Caco-2 (cell line): ENCODE results near the gene CADPS2. TPM values are rescaled to one million over a fixed set of nuclear protein-coding genes. Genes with fewer than 3 reads are reported as not detected.

ENCODE experiments used
- BruUV-seq: library from RNA; stranded (reverse); fragments of 400-500 nt; replicated peaks from 2 replicates; lab custom pipeline; 2021; lab: Mats Ljungman, UMichigan
- CTCF ChIA-PET: fragments of 300-600 bp; sonication (Branson Sonifier 250); formaldehyde crosslinking; loops from one replicate; lab custom pipeline; 2022; ENCODE audit warnings: antibody characterized with exemption; lab: Charles Lee
- POLR2A ChIA-PET: fragments of 300-600 bp; sonication (Branson Sonifier 250); formaldehyde crosslinking; loops from one replicate; lab custom pipeline; 2022; ENCODE audit warnings: antibody characterized with exemption; lab: Charles Lee
- DNase-seq, 2 experiments: peaks; one replicate each; pipeline versions ENCODE4 v3.0.0 to v3.0.0-alpha.2; 2020 to 2022
- H3K27me3 ChIP-seq: replicated peaks from 2 replicates; pipeline ENCODE4 v1.6.0; 2011; ENCODE audit warnings: low read length; ENCODE audit not compliant: control insufficient read depth, insufficient read depth
- H3K36me3 ChIP-seq: 2 replicates; pipeline ENCODE4 v1.5.1; 2011; ENCODE audit warnings: low read length; ENCODE audit not compliant: control insufficient read depth, insufficient read depth
- H3K4me1 ChIP-seq: fragments of 250-450 bp; sonication (Bioruptor Pico); 2 replicates; pipeline ENCODE4 v1.5.1; 2020; ENCODE audit warnings: mild to moderate bottlenecking
- H3K4me3 ChIP-seq: 2 replicates; pipeline ENCODE4 v1.5.1; 2011; ENCODE audit warnings: low read depth, mild to moderate bottlenecking, control low read depth, low read length
- H3K9me3 ChIP-seq: fragments of 250-450 bp; sonication (Bioruptor Pico); 2 replicates; pipeline ENCODE4 v1.5.1; 2020; ENCODE audit warnings: mild to moderate bottlenecking, moderate library complexity
- H3K27ac Mint-ChIP-seq: one replicate; pipeline ENCODE4 v1.8.0; 2022; ENCODE audit warnings: mixed read lengths; ENCODE audit not compliant: unreplicated experiment
- H3K27me3 Mint-ChIP-seq: one replicate; pipeline ENCODE4 v1.8.0; 2022; ENCODE audit warnings: mixed read lengths; ENCODE audit not compliant: insufficient read depth, unreplicated experiment
- H3K36me3 Mint-ChIP-seq: one replicate; pipeline ENCODE4 v1.8.0; 2022; ENCODE audit warnings: mild to moderate bottlenecking, mixed read lengths; ENCODE audit not compliant: insufficient read depth, unreplicated experiment
- H3K4me1 Mint-ChIP-seq: one replicate; pipeline ENCODE4 v1.8.0; 2022; ENCODE audit warnings: low read depth, mixed read lengths; ENCODE audit not compliant: unreplicated experiment
- H3K4me3 Mint-ChIP-seq: one replicate; pipeline ENCODE4 v1.8.0; 2022; ENCODE audit warnings: mild to moderate bottlenecking, moderate library complexity, mixed read lengths; ENCODE audit not compliant: unreplicated experiment
- H3K9me3 Mint-ChIP-seq: one replicate; pipeline ENCODE4 v1.8.0; 2022; ENCODE audit warnings: mixed read lengths; ENCODE audit not compliant: unreplicated experiment
- intact Hi-C: fragments of 100-400 bp; cut with micrococcal nuclease; formaldehyde crosslinking; loops from one replicate; pipeline ENCODE4 v1.10.0; 2022; ENCODE audit not compliant: unreplicated experiment
- total RNA-seq: library from RNA; stranded (reverse); gene quantifications from 2 replicates; pipeline ENCODE4 v1.2.3, GENCODE V29; 2022
- TF ChIP-seq, protein P1 (sequence below), 2 experiments: fragments of 200-600 bp in 1 of 2; IDR thresholded peaks; 1 replicate in 1 of 2; 2 replicates in 1 of 2; pipeline versions ENCODE4 v1.5.1 to v1.8.0; 2011 to 2022; ENCODE audit warnings: antibody characterized with exemption in 1 of 2, control low read depth in 1 of 2, inconsistent platforms in 1 of 2, low read depth in 1 of 2, low read length in 1 of 2, mild to moderate bottlenecking in 1 of 2, moderate library complexity in 1 of 2; ENCODE audit not compliant: insufficient read depth in 1 of 2, severe bottlenecking in 1 of 2, unreplicated experiment in 1 of 2

CADPS2 gene
- total RNA-seq, 1 experiment from 2014 or later = 2.7 TPM

DNA sequence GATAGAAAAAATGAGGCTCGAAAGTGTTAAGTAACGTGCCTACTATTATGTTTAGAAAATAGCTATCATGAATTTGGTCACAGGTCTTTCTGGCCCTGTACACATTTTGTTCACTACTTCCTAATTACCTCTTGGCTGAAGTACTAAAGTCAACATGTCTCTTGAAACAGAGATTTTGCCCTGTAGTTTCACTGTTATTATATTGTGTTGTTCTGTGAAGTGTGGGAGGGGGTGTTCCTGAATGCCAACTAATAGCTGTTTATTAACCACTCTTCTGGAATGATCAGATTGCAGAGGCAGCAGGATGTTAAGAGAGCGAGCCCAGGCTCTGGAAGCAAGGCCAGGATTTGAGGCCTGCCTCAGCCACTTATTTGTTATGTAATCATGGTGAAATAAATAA, 259.5 kb downstream of the CADPS2 start:
- H3K27me3 Mint-ChIP-seq = no peaks in the 10 kb centered on the region
- CTCF ChIA-PET = no interaction called here
- H3K9me3 ChIP-seq = no peaks in the 10 kb centered on the region; the same call in 1 of the 2 replicates
- intact Hi-C loops = no loop called here
- no peaks in the 10 kb centered on the region for H3K36me3 ChIP-seq
- H3K4me1 Mint-ChIP-seq = peaks cover 25% of the 10 kb centered on the region
- TF ChIP-seq, protein P1, sequence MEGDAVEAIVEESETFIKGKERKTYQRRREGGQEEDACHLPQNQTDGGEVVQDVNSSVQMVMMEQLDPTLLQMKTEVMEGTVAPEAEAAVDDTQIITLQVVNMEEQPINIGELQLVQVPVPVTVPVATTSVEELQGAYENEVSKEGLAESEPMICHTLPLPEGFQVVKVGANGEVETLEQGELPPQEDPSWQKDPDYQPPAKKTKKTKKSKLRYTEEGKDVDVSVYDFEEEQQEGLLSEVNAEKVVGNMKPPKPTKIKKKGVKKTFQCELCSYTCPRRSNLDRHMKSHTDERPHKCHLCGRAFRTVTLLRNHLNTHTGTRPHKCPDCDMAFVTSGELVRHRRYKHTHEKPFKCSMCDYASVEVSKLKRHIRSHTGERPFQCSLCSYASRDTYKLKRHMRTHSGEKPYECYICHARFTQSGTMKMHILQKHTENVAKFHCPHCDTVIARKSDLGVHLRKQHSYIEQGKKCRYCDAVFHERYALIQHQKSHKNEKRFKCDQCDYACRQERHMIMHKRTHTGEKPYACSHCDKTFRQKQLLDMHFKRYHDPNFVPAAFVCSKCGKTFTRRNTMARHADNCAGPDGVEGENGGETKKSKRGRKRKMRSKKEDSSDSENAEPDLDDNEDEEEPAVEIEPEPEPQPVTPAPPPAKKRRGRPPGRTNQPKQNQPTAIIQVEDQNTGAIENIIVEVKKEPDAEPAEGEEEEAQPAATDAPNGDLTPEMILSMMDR (IDR thresholded peaks at IDR 0.05; ENCODE audit: insufficient read depth in 1 of 2, low read depth in 1 of 2, low read length in 1 of 2, severe bottlenecking in 1 of 2, unreplicated experiment in 1 of 2) = no peak
- no peak overlapping the region for H3K27ac Mint-ChIP-seq
- no TSS peak for BruUV-seq
- H3K4me3 ChIP-seq = no peak overlapping the region
- no peaks in the 10 kb centered on the region for H3K27me3 ChIP-seq
- no peak overlapping the region for H3K4me3 Mint-ChIP-seq
- H3K4me1 ChIP-seq = peaks cover 8% of the 10 kb centered on the region
- H3K9me3 Mint-ChIP-seq = peaks cover 8% of the 10 kb centered on the region
- no peak for DNase-seq
- POLR2A ChIA-PET = no interaction called here
- H3K36me3 Mint-ChIP-seq = no peaks in the 10 kb centered on the region

DNA sequence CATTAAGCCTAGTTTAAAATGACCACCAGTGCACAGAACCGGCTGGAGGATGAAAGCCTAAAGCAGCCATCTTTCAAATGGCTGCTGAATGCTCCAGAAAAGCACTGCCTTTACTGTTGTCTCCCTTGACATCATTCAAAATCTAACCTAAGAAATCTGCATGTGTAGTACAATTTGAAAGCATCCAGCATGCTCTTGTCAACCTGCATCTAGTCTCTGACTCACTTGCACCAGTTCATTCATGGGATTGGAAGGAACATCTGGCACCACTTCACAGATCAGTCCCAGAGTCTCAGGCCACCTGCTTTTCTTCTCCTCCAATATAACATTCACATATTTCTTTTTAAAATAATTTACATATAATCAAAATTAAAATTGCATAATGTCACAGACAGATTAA, 263.6 kb downstream of the CADPS2 start:
- Histone ChIP-seq H3K4me3 (no peak overlapping the region), H3K36me3 (no peaks in the 10 kb centered on the region), H3K4me1 (peaks cover 3% of the 10 kb centered on the region; the same call in 1 of the 2 replicates), H3K9me3 (no peaks in the 10 kb centered on the region), H3K27me3 (no peaks in the 10 kb centered on the region)
- TF ChIP-seq, protein P1 (IDR thresholded peaks at IDR 0.05; ENCODE audit: insufficient read depth in 1 of 2, low read depth in 1 of 2, low read length in 1 of 2, severe bottlenecking in 1 of 2, unreplicated experiment in 1 of 2) = no peak
- Mint-ChIP-seq H3K36me3 (no peaks in the 10 kb centered on the region), H3K27ac (no peak overlapping the region), H3K4me3 (no peak overlapping the region), H3K4me1 (no peaks in the 10 kb centered on the region), H3K27me3 (no peaks in the 10 kb centered on the region), H3K9me3 (no peaks in the 10 kb centered on the region)
- intact Hi-C loops = no loop called here
- BruUV-seq = no TSS peak
- ChIA-PET POLR2A (no interaction called here), CTCF (no interaction called here)
- no peak for DNase-seq

DNA sequence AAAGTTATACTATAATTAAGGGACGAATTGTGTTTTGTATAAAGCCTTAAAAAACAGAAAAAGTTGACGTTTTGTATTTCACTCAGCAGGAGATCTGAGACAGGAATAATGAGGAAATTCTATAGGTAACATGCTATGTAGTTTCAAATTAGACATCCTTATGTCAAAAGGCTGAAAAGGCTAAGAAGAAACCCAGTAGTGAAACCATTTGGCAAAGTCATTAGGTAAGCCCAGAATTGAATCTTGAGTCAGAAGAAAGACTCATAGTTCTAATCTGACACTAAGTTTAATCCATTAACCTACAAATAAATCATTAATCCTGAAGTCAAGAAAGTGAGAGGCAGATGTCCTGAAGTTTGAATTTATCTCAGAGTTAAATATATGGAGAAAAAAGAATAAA, 266.6 kb downstream of the CADPS2 start:
- peaks cover 3% of the 10 kb centered on the region; the same call in 1 of the 2 replicates for H3K4me1 ChIP-seq
- H3K36me3 ChIP-seq = no peaks in the 10 kb centered on the region
- no peak overlapping the region for H3K27ac Mint-ChIP-seq
- no peaks in the 10 kb centered on the region for H3K9me3 Mint-ChIP-seq
- H3K27me3 ChIP-seq = no peaks in the 10 kb centered on the region
- intact Hi-C loops = no loop called here
- no peak overlapping the region for H3K4me3 ChIP-seq
- H3K36me3 Mint-ChIP-seq = no peaks in the 10 kb centered on the region
- ChIA-PET POLR2A (no interaction called here), CTCF (no interaction called here)
- DNase-seq = no peak
- H3K4me3 Mint-ChIP-seq = no peak overlapping the region
- H3K4me1 Mint-ChIP-seq = no peaks in the 10 kb centered on the region
- TF ChIP-seq, protein P1 (IDR thresholded peaks at IDR 0.05; ENCODE audit: insufficient read depth in 1 of 2, low read depth in 1 of 2, low read length in 1 of 2, severe bottlenecking in 1 of 2, unreplicated experiment in 1 of 2) = no peak
- BruUV-seq = no TSS peak
- no peaks in the 10 kb centered on the region for H3K9me3 ChIP-seq
- H3K27me3 Mint-ChIP-seq = peaks cover 3% of the 10 kb centered on the region
